Measurements from ENCODE around the gene GLI3.

Gene GLI3

GRCh38 chr7:41928781-41929180, 308.2 kb downstream of the GLI3 start:
- DNase-seq (ENCODE audit: low read depth in 2 of 2), result no peak

- no peak for DNase-seq (ENCODE audit: low read depth in 2 of 2)
Measured at GRCh38 chr7:41928166-41928565, 308.8 kb downstream of the GLI3 start.

- DNase-seq (ENCODE audit: low read depth in 2 of 2), result no peak
Measured at GRCh38 chr7:41927380-41927779, 309.6 kb downstream of the GLI3 start.

- no peak for DNase-seq (ENCODE audit: low read depth in 2 of 2)
Measured at GRCh38 chr7:41925946-41926345, 311.1 kb downstream of the GLI3 start.

- no peak for DNase-seq (ENCODE audit: low read depth in 2 of 2)
Measured at GRCh38 chr7:41924796-41925195, 312.2 kb downstream of the GLI3 start.

GRCh38 chr7:41922373-41922772, 314.6 kb downstream of the GLI3 start:
- no peak for DNase-seq (ENCODE audit: low read depth in 2 of 2)

GRCh38 chr7:41921453-41921981, 315.5 kb downstream of the GLI3 start:
- DNase-seq (ENCODE audit: low read depth in 2 of 2), result no peak

- no peak for DNase-seq (ENCODE audit: low read depth in 2 of 2)
Measured at GRCh38 chr7:41918597-41918996, 318.4 kb downstream of the GLI3 start.

- DNase-seq (ENCODE audit: low read depth in 2 of 2), result no peak
Measured at GRCh38 chr7:41916450-41916927, 320.5 kb downstream of the GLI3 start.

- DNase-seq (ENCODE audit: low read depth in 2 of 2), result no peak
Measured at GRCh38 chr7:41915871-41916270, 321.1 kb downstream of the GLI3 start.

GRCh38 chr7:41912851-41913567, 324.0 kb downstream of the GLI3 start:
- DNase-seq (ENCODE audit: low read depth in 2 of 2), result no peak

- no peak for DNase-seq (ENCODE audit: low read depth in 2 of 2)
Measured at GRCh38 chr7:41912426-41912825, 324.6 kb downstream of the GLI3 start.

- DNase-seq (ENCODE audit: low read depth in 2 of 2), result no peak
Measured at GRCh38 chr7:41911792-41912191, 325.2 kb downstream of the GLI3 start.

All from stimulated activated CD8-positive, alpha-beta memory T cell treated with anti-CD3 and anti-CD28 coated beads, Interleukin-15, amount 100 ng/mL, for 4 hours (primary cell).